Measurements from ENCODE around the gene ANKRD52. TPM values are rescaled to one million over a fixed set of nuclear protein-coding genes. Genes with fewer than 3 reads are reported as not detected.
"Not testable (repeated sequence)": the region's sequence is repeated elsewhere in the genome, so short reads cannot be mapped to it uniquely, and the experiment has no call there.

ANKRD52 gene
- total RNA-seq, 1 experiment from 2014 or later: 26.3 TPM

- DNase-seq (ENCODE audit: low read depth): no peak
These were observed 16.1 kb upstream of the ANKRD52 start for GRCh38 chr12:56274299-56274698.

GRCh38 chr12:56272468-56272867, 14.3 kb upstream of the ANKRD52 start:
- not testable (repeated sequence) for DNase-seq (ENCODE audit: low read depth)

GRCh38 chr12:56271031-56271430, 12.8 kb upstream of the ANKRD52 start:
- peak; percentile 49 for DNase-seq (ENCODE audit: low read depth)

DNA sequence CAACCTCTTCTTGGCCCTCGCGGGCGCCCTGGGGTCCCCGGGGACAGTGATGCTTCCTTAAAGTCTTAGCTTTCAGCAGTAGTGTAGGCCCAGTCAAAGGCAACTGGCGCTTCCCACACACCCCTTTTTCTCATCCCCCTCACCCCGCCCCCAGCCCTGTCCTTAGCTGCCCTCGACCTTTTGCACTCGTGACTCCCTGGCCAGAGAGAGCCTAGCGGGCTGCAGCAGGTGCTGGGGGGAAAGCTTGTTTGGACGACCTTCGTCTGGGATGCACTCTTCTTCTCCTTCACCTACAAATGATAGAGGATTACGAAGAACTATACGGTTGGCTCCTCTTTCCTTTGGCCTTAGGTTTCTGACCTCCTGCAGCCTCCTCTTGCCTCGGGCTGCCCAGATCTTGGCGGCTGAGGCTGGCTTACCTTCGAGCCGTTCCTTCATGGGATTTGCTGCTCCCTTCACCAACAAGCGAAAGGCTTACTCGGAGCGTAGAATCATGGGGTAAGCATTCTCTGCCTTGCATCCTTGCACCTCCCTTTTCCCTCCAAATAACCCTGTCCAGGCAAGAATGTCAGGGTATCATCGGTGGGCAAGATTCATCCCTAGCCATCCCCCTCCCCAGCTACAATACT, 9.4 kb upstream of the ANKRD52 start:
- no peak for DNase-seq (ENCODE audit: low read depth)

DNA sequence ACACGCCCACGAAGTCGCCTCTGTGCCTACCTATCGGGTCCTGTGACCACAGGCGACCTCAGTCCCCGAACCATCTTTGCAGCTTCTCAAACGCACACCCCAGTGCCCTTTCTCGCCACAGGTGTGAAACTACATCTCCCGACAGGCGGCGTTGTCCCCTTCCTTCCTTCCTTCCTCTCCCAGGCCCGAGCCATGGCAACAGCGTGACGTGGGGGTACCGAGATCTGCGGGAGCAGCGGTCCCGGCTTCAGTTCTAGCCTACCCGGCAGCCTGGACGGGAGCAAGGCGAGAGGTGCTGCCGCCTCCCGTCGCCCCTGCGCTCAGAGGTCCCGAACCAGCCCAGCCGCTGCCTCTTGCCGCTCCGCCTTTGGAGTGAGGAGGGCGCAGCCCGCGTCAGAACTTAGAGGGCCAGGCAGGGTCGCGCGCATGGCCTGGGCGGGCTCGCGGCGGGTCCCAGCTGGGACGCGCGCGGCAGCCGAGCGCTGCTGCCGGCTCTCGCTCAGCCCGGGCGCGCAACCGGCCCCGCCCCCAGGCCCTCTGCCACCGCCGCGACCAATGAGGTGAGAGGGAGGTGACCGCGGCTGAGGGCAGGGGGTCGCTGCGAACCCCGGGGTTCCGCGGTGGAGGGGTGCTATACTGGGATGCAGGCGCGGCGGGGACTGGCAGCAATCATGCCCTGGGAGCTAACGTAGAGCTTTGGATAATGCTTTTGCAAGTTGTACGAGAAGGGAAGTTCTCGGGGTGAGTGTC, 8.7 kb upstream of the ANKRD52 start, which contains the start of gene COQ10A:
Gene COQ10A, plus strand, starts transcription at position 250 of the 750 bp plus-strand sequence. Its CDS starts 177 bp downstream, at position 427.
- DNase-seq (ENCODE audit: low read depth): peak; percentile 85

GRCh38 chr12:56266068-56266692, 8.0 kb upstream of the ANKRD52 start:
- not testable (repeated sequence) for DNase-seq (ENCODE audit: low read depth)

DNA sequence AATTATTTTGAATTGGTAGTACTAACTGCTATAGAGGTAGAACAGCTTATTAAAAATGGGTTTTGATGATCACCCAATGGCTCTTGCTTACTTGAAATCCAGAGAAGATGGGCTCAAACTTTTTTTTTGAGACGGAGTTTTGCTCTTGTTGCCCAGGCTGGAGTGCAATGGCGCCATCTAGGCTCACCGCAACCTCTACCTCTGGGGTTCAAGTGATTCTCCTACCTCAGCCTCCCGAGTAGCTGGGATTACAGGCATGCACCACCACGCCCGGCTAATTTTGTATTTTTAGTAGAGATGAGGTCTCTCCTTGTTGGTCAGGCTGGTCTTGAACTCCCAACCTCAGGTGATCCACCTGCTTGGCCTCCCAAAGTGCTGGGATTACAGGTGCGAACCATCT, 4.8 kb upstream of the ANKRD52 start:
- not testable (repeated sequence) for DNase-seq (ENCODE audit: low read depth)

GRCh38 chr12:56261503-56262232, 3.5 kb upstream of the ANKRD52 start:
- DNase-seq (ENCODE audit: low read depth): peak; percentile 93

- no peak for DNase-seq (ENCODE audit: low read depth)
These were observed 2.7 kb upstream of the ANKRD52 start for GRCh38 chr12:56260921-56261320.

- no peak for DNase-seq (ENCODE audit: low read depth)
These were observed 2.2 kb upstream of the ANKRD52 start for GRCh38 chr12:56260380-56260779.

DNA sequence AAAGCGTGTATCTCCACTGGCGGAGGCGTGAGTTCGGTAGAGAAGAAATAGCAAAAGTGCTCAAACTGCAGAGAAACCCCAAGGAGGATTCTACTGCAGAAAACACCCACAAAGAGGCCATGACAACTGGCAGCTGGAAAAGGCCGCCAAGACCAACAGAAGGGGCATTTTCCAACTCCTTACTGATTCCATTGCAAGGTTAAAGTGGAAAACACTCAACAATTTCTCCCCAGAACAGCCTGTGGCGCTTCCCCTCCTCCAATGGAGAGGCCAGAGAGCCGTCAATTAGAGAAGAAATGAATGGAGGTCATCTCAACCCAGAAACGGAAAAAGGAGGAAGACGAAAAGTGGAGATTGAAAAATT, 618 bp upstream of the ANKRD52 start:
- DNase-seq (ENCODE audit: low read depth): no peak

DNA sequence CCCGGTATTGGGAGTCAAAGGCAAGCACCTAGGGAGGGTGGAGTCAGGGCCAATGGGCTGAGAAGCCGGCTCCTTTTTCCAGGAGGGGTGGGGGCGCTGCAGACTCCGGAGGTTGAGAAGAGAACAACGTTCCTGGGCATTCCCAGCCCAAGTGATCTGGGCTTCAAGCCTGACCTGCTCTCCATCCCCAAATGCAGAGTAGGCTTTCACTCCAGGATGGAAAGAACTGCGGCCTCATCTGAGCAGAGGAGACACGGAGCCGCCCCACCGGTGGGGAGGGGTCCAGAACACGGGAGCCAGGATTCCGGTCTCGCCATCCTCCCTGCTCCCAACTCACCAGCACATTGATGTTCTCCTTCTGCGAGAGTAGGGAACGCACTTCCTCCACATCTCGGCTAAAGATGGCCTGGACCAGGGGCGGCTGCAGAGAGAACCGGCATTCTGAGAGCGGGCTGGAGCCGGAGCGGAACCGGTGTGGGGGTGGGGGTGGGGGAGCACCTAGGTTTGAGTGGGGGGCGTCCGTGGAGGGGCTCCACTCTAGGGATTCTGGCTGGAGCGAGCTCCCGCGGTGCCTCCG, 605 bp downstream of the ANKRD52 start:
- DNase-seq (ENCODE audit: low read depth): peak; percentile 38

GRCh38 chr12:56257071-56257470, 1.1 kb downstream of the ANKRD52 start:
- DNase-seq (ENCODE audit: low read depth): no peak

- peak; percentile 80 for DNase-seq (ENCODE audit: low read depth)
These were observed 1.7 kb downstream of the ANKRD52 start for GRCh38 chr12:56256326-56256960.

DNA sequence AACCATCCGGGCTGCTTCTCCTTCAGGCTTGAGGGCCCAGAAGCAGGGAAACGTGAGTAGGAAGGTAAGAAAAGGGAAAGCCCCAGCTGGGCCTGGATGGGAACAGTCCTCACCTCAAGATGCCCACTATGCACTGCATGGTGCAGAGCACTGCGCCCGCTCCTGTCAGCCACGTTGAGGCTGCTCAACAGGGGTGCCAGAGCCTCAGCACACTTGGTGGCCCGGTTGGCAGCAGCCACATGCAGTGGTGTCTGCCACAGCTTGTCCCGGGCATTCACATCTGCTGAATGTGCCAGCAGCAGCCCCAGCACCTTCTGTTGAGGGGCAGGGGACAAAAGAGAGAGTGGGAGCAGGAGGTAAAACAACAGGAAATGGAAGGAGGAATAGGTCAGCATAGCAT, 2.5 kb downstream of the ANKRD52 start:
- no peak for DNase-seq (ENCODE audit: low read depth)

- DNase-seq (ENCODE audit: low read depth): no peak
These were observed 5.1 kb downstream of the ANKRD52 start for GRCh38 chr12:56253091-56253490.

DNA sequence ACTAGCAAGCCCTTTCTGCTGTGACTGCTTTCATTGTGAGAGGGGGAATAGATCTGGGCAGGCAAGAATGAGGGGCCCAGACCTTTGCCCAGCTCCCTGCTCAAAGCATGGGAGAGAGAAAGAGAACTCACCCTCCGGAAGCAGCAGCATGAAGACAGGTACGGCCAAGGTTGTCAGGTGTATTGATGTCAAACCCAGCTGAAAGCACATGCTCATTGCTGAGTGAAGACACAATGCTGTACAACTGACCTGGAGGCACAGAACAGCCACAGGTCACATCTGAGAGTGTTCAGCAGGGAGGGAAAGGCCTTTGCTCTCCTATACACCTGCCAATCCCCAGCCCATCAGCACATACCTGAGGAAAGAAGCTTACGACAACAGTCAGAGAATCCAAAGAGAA, 5.5 kb downstream of the ANKRD52 start:
- DNase-seq (ENCODE audit: low read depth): no peak

DNA sequence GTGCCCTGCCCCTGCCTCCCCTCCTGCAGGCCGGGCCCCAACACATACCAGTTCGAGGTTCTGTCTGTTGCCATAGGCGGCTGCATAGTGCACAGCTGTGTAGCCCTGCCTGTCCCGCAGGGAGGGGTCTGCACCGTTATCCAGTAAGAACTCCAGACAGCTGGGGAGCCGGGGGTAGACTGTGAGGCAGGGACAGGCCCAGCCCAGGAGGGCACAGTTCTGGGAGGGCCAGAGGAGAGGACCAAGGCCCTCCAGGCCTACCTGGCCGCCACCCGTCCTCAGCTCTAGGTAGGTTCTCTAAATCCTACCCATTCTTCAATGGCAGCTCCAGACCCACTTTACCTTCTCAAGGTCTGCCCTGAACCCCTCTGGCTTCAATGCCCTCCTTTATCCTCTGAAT, 9.5 kb downstream of the ANKRD52 start:
- no peak for DNase-seq (ENCODE audit: low read depth)

GRCh38 chr12:56247923-56248322, 10.3 kb downstream of the ANKRD52 start:
- no peak for DNase-seq (ENCODE audit: low read depth)

DNA sequence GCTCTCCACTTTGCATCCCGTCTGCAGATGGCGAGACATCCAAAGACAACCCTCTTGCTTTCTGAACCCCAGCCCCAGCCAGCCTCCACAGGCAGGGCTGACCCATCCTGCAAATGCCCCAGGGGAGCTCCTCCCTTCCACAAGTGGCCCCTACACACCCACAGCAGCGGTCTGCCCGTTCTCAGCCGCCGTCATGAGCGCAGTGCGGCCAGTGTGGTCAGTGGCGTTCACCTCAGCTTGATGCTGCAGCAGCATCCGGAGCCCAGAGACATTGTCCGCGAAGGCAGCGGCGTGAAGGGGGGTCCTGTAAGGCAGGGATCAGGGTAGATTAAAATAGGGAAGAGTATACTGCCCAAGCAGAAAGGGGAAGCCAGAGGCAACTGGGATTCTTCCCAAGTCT, 13.7 kb downstream of the ANKRD52 start:
- no peak for DNase-seq (ENCODE audit: low read depth)

DNA sequence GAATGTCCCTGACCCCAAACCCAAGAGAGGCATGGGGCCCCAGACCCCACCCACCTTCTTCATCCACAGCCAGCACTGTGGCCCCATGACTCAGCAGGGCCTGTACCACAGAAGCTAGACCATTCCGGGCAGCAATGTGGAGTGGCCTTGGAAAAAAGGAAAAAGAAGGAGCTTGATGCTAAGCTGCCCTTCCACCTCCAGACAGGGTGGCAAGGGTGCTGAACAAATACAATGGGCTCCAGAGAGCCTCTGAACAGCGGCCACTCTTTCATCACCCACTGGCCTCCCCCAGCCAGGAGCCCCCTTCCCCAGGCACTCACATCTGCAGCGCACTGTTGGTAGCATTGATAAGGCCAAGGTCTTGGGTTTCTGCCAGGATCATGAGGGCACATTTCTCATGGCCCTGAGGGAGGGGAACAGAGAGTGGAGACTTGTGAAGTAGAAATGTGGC, 14.4 kb downstream of the ANKRD52 start:
- DNase-seq (ENCODE audit: low read depth): no peak

Data from HT1080 (cell line).